HG03432 (cell line): ENCODE results near the gene BGN.

Experiments
- ATAC-seq: cut with Tn5 transposase; IDR thresholded peaks from one replicate; pipeline ENCODE4 v1.9.1; 2021; ENCODE audit warnings: mild to moderate bottlenecking, moderate library complexity; ENCODE audit not compliant: unreplicated experiment

The BGN gene

GRCh38 chrX:153459986-153460385 lies 34.8 kb upstream of the BGN start:
- no peak for ATAC-seq

GRCh38 chrX:153460826-153461225 lies 34.0 kb upstream of the BGN start:
- no peak for ATAC-seq

- ATAC-seq: no peak
Measured at GRCh38 chrX:153462291-153462690, 32.5 kb upstream of the BGN start.

- ATAC-seq: no peak
Measured at GRCh38 chrX:153463031-153463430, 31.7 kb upstream of the BGN start.

- no peak for ATAC-seq
Measured at GRCh38 chrX:153463556-153463955, 31.2 kb upstream of the BGN start.

- no peak for ATAC-seq
Measured at GRCh38 chrX:153464116-153464515, 30.7 kb upstream of the BGN start.

GRCh38 chrX:153465691-153466380 lies 28.9 kb upstream of the BGN start:
- no peak for ATAC-seq

GRCh38 chrX:153468008-153468580 lies 26.7 kb upstream of the BGN start:
- ATAC-seq: no peak

- peak; percentile 47 for ATAC-seq
Measured at GRCh38 chrX:153469811-153470410, 24.9 kb upstream of the BGN start.

- ATAC-seq: peak; percentile 91
Measured at GRCh38 chrX:153470411-153471363, 24.1 kb upstream of the BGN start, which contains the start of gene HAUS7. TSS of gene HAUS7 (minus strand) at chrX:153470576. CDS start at chrX:153470557, 19 bp downstream.

- no peak for ATAC-seq
Measured at GRCh38 chrX:153471663-153472280, 23.0 kb upstream of the BGN start.

GRCh38 chrX:153473126-153473525 lies 21.7 kb upstream of the BGN start:
- ATAC-seq: no peak

- ATAC-seq: no peak
Measured at GRCh38 chrX:153474266-153474665, 20.5 kb upstream of the BGN start.

- no peak for ATAC-seq
Measured at GRCh38 chrX:153474718-153475117, 20.1 kb upstream of the BGN start.

GRCh38 chrX:153475271-153475670 lies 19.5 kb upstream of the BGN start:
- no peak for ATAC-seq

- no peak for ATAC-seq
Measured at GRCh38 chrX:153475751-153476281, 19.0 kb upstream of the BGN start.

GRCh38 chrX:153476666-153477363 lies 18.0 kb upstream of the BGN start:
- no peak for ATAC-seq

GRCh38 chrX:153477364-153477857 lies 17.4 kb upstream of the BGN start:
- ATAC-seq: no peak

GRCh38 chrX:153477901-153478300 lies 16.9 kb upstream of the BGN start:
- no peak for ATAC-seq

GRCh38 chrX:153478746-153479145 lies 16.0 kb upstream of the BGN start:
- no peak for ATAC-seq
